NCI-H748 (cell line): ENCODE data around the gene SPAST.
"Not testable (repeated sequence)": the region's sequence is repeated elsewhere in the genome, so short reads cannot be mapped to it uniquely, and the experiment has no call there.

Experiments
- DNase-seq: peaks from one replicate; lab custom pipeline; 2025; ENCODE audit not compliant: unreplicated experiment; lab: John Stamatoyannopoulos, UW

SPAST gene

DNA sequence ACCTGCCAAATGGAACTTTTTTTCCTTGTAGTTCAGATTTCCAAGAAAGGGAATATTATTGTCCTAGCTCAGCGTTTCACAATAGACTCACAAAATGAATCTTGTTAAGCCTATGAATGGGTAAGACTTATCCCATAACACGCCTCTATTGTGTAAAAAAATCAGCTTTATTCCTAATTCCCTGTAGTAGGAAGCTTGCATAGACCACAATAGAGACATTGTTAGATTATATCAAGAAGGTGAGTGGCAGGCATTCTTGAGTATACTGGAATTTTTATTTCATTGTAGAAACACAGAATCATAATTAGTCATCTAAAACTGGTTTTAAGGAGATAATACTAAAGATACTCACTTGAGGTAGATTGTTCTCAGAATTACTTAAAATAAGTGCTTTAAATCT, 55.8 kb downstream of the SPAST start:
- DNase-seq = no peak

DNA sequence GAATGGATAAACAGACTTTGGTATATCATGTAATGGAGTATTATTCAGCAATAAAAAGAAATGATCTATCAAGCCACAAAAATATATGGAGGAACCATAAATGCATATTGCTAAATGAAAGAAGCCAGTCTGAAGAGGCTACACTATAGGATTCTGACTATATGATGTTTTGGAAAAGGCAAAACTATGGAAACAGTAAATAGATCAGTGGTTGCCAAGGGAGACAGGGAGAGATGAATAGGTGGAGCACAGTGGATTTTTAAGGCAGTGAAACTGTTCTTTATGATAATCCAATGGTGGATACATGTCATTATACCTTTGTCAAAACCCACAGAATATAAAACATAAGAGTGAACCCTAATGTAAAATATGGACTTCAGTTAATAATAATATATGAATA, 61.3 kb downstream of the SPAST start:
- no peak for DNase-seq

DNA sequence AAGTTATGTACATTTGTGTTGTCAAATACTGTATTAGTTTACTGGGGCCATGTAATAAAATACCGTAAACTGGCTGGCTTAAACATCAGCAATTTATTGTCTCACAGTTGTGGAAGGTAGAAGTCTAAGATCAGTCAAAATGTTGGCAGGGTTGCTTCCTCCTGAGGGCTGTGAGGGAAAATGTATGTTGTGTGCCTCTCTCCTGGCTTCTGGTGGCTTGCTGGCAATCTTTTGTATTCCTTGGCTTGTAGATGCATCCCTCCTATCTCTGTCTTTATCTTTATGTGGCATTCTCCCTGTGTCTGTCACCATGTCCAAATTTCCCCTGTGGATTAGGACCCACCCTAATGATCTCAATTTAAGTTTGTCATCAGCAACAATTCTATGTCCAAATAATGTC, 65.3 kb downstream of the SPAST start:
- DNase-seq = no peak

- no peak for DNase-seq
Observed at GRCh38 chr2:32129086-32129485, 65.7 kb downstream of the SPAST start.

DNA sequence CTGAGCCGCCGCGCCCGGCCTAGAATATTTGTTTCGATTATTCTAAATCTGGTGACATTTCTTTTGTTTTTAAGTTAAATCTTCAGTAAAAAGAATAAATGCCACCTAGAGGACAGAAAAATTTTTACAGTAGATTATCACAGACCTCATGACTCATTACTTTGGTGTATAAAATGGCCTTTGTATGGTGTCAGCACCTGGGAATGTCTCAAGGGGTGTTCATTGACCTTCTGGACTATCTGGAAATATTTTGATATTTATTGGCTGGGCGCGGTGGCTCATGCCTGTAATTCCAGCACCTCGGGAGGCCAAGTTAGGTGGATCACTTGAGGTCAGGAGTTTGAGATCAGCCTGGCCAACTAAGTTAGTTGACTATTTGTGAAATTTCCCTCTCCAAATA, 72.1 kb downstream of the SPAST start:
- DNase-seq = no peak

GRCh38 chr2:32136097-32136496, 72.7 kb downstream of the SPAST start:
- DNase-seq = no peak

- not testable (repeated sequence) for DNase-seq
Observed at GRCh38 chr2:32151544-32151943, 88.2 kb downstream of the SPAST start.

- DNase-seq = no peak
Observed at GRCh38 chr2:32159678-32160077, 96.3 kb downstream of the SPAST start.

GRCh38 chr2:32161296-32161695, 97.9 kb downstream of the SPAST start:
- no peak for DNase-seq

DNA sequence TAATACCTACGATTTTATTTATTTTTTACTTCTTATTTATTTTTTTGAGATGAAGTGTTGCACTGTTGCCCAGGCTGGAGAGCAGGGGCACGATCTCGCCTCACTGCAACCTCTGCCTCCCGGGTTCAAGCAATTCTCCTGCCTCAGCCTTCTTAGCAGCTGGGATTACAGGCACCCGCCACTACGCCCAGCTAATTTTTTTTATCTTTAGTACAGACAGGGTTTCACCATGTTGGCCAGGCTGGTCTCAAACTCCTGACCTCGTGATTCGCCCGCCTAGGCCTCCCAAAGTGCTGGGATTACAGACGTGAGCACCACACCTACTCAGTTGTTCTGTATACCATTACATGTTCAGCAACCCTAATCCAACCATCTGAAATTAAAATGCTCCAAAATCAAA, 100.9 kb downstream of the SPAST start:
- not testable (repeated sequence) for DNase-seq

GRCh38 chr2:32165027-32165347, 101.6 kb downstream of the SPAST start:
- DNase-seq = not testable (repeated sequence)

DNA sequence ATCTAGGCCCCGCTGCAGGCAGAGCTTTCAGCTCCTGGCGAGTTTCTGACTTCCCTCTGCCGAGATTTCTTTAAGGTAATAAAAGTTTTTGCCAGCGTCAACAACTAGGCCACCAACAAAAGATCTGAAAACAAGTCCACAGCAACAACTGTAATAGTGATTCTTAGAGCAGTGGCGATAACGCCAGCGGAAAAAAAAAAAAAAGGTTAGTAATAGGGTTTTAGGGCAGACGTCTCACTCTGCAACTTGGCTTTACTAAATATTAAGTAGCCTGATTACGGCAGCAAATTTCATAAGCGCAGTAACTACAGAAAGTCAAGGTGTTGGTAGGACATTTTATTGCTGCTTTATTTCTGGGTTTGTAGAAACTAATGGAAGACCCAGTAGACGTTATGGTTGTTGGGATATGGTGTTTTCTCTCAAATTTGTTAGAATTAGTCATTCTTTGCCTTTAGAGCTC, 102.8 kb downstream of the SPAST start:
- DNase-seq = no peak

GRCh38 chr2:32168513-32168912, 105.2 kb downstream of the SPAST start:
- no peak for DNase-seq

- DNase-seq = no peak
Observed at GRCh38 chr2:32172870-32173269, 109.5 kb downstream of the SPAST start.

GRCh38 chr2:32182667-32183066, 119.3 kb downstream of the SPAST start:
- DNase-seq = no peak

DNA sequence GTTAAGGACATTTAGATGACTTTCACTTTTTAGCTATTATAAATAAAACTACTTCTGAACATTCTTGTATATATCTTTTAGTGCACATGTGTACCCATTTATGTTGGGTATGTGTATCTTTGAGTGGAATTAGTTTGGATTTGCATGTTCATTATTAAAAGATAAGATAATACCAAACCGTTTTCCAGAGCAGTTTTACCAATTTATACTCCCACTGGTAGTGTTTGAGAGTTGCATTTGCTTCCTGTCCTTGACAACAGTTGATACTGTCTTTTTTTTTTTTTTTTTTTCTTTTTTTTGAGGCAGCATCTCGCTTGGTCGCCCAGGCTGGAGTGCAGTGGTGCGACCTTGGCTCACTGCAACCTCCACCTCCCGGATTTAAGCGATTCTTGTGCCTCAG, 125.7 kb downstream of the SPAST start:
- no peak for DNase-seq

DNA sequence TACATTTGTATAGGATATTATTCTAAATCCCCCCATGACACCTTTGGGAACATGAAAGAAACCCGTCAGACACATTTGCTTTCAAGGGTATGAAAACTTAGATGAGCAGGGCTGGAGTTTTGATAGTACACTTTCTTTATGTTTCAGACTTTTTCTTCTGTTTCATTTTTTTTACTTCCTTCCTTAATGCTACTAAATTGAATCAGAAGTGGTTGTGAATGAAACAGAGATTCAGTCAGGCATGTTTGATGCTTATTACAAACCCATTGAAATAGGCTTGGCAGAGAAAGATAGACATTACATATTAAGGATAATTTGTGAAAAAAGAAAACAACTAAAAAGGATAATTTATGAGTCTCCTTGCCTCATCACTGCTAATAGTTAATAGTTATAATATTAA, 129.1 kb downstream of the SPAST start:
- DNase-seq = no peak

DNA sequence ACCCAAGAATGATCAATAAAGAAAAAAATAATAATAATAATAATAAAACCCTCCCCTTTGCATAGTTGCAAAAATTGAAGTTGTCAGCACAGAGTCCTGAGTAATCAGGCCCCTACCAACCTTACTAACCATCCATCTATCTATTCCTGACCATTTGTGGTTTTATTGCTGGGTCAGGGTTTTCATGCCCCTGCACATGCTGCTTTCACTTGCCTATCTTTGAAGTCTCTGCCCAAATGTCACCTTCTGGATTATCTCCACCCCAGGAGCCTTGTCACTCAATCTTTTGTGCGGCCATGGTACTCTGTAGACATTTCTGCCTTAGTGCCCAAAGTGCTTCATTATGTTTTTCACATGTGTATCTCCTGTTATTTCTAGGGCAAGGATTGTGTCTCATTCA, 137.5 kb downstream of the SPAST start:
- no peak for DNase-seq

GRCh38 chr2:32203428-32203827, 140.1 kb downstream of the SPAST start:
- DNase-seq = not testable (repeated sequence)
